HEK293T (cell line): ENCODE data around the gene COL6A5.
"Not testable (repeated sequence)": the region's sequence is repeated elsewhere in the genome, so short reads cannot be mapped to it uniquely, and the experiment has no call there.

ENCODE experiments used
- CTBP1 ChIP-seq: fragments of 450-650 bp; IDR thresholded peaks from 2 replicates; pipeline ENCODE4 v1.6.1; 2016; ENCODE audit warnings: borderline replicate concordance
- FOXK2 ChIP-seq: fragments of 450-650 bp; IDR thresholded peaks from 2 replicates; pipeline ENCODE4 v1.6.1; 2016; ENCODE audit warnings: mild to moderate bottlenecking
- SP1 ChIP-seq: fragments of 450-650 bp; IDR thresholded peaks from 2 replicates; pipeline ENCODE4 v1.6.1; 2017
- TF ChIP-seq, protein P1 (sequence below): fragments of 450-650 bp; IDR thresholded peaks from 2 replicates; pipeline ENCODE4 v1.6.1; 2016

DNA sequence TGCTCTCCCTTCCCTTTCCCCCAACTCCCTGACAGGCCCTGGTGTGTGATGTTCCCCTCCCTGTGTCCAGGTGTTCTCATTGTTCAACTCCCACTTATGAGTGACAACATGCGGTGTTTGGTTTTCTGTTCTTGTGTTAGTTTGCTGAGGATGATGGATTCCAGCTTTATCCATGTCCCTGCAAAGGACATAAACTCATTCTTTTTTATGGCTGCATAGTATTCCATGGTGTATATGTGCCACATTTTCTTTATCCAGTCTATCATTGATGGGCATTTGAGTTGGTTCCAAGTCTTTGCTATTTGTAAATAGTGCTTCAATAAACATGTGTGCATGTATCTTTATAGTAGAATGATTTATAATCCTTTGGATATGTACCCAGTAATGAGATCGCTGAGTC lies 2.8 kb downstream of the COL6A5 start:
- TF ChIP-seq FOXK2, CTBP1, SP1: not testable (repeated sequence)
- TF ChIP-seq, protein P1, sequence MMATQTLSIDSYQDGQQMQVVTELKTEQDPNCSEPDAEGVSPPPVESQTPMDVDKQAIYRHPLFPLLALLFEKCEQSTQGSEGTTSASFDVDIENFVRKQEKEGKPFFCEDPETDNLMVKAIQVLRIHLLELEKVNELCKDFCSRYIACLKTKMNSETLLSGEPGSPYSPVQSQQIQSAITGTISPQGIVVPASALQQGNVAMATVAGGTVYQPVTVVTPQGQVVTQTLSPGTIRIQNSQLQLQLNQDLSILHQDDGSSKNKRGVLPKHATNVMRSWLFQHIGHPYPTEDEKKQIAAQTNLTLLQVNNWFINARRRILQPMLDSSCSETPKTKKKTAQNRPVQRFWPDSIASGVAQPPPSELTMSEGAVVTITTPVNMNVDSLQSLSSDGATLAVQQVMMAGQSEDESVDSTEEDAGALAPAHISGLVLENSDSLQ = not testable (repeated sequence)
